OCI-LY3 (cell line): ENCODE measurements around the gene DSCAM.

Experiments
- CTCF ChIP-seq: fragments of 200-600, 300-600 bp; sonication (generic); IDR thresholded peaks from 2 replicates; pipeline ENCODE4 v1.5.1; 2014; ENCODE audit warnings: antibody characterized with exemption, low read length, low read depth
- EZH2phosphoT487 ChIP-seq: fragments of 200-600 bp; shearing (Covaris generic); IDR thresholded peaks from 2 replicates; pipeline ENCODE4 v1.6.1; 2018; ENCODE audit warnings: antibody characterized with exemption, mixed run types, low read depth

DNA sequence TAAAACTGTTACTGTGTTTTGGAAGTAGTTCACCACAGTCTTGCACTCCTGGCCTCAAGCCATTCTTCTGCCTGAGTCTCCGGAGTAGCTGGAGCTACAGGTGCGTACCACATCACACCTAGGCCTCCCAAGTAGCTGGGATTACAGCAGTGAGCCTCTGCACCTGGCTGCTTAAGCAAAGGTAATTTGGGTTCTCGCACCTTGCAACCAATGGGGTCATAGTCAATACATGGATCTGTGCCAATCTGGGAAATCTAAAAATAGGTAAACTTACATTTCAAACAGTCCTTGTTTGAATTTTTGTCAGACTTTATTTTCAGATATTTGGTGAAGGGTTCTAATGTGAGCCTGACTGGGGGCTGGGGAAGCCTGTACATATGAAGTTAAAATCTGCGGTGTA is 513.2 kb downstream of the DSCAM start:
- TF ChIP-seq CTCF (no peak), EZH2phosphoT487 (no peak)
